ENCODE data around the gene CD1E. TPM values are rescaled to one million over a fixed set of nuclear protein-coding genes. Genes with fewer than 3 reads are reported as not detected.

The CD1E gene
- total RNA-seq, 1 experiment from 2014 or later, result not detected

- Mint-ChIP-seq H3K4me3 (ENCODE audit: unreplicated experiment) (no peak overlapping the region), H3K36me3 (ENCODE audit: insufficient read depth, unreplicated experiment) (no peaks in the 10 kb centered on the region), H3K4me1 (ENCODE audit: insufficient read depth, unreplicated experiment) (no peaks in the 10 kb centered on the region), H3K27ac (ENCODE audit: low read depth, unreplicated experiment) (no peak overlapping the region), H3K9me3 (ENCODE audit: unreplicated experiment) (no peaks in the 10 kb centered on the region), H3K27me3 (ENCODE audit: insufficient read depth, unreplicated experiment) (peaks cover 47% of the 10 kb centered on the region)
- intact Hi-C loops (cut with micrococcal nuclease), result no loop called here
- no TSS peak for BruUV-seq (replicated peaks)
- DNase-seq (ENCODE audit: unreplicated experiment), result no peak
- POLR2A ChIA-PET, result no interaction called here
- TF ChIP-seq CTCF (IDR thresholded peaks at IDR 0.05; ENCODE audit: unreplicated experiment), result no peak
- CTCF ChIA-PET, result interaction anchor here (0.6 to 1.8 kb wide), 4 partner anchors 9 to 898 kb away, joined by 3 to 5 read pairs (median 4); no protein-coding TSS in a partner anchor
Observed at GRCh38 chr1:158354255-158354654, 561 bp downstream of the CD1E start.

- no peak for TF ChIP-seq CTCF (IDR thresholded peaks at IDR 0.05; ENCODE audit: unreplicated experiment)
- intact Hi-C loops (cut with micrococcal nuclease), result no loop called here
- BruUV-seq (replicated peaks), result no TSS peak
- DNase-seq (ENCODE audit: unreplicated experiment), result no peak
- ChIA-PET POLR2A (no interaction called here), CTCF (no interaction called here)
- no peaks in the 10 kb centered on the region for H3K4me1 Mint-ChIP-seq (ENCODE audit: insufficient read depth, unreplicated experiment)
- peaks cover 47% of the 10 kb centered on the region for H3K27me3 Mint-ChIP-seq (ENCODE audit: insufficient read depth, unreplicated experiment)
- H3K9me3 Mint-ChIP-seq (ENCODE audit: unreplicated experiment), result no peaks in the 10 kb centered on the region
- no peak overlapping the region for H3K27ac Mint-ChIP-seq (ENCODE audit: low read depth, unreplicated experiment)
- H3K36me3 Mint-ChIP-seq (ENCODE audit: insufficient read depth, unreplicated experiment), result no peaks in the 10 kb centered on the region
- no peak overlapping the region for H3K4me3 Mint-ChIP-seq (ENCODE audit: unreplicated experiment)
Observed at GRCh38 chr1:158355773-158356285, 2.1 kb downstream of the CD1E start.

- no peak overlapping the region for H3K4me3 Mint-ChIP-seq (ENCODE audit: unreplicated experiment)
- ChIA-PET POLR2A (interaction anchor here (0.6 kb wide), 1 partner anchor 146 kb away, joined by 3 read pairs; no protein-coding TSS in a partner anchor), CTCF (no interaction called here)
- H3K27ac Mint-ChIP-seq (ENCODE audit: low read depth, unreplicated experiment), result no peak overlapping the region
- H3K4me1 Mint-ChIP-seq (ENCODE audit: insufficient read depth, unreplicated experiment), result no peaks in the 10 kb centered on the region
- no peaks in the 10 kb centered on the region for H3K36me3 Mint-ChIP-seq (ENCODE audit: insufficient read depth, unreplicated experiment)
- no TSS peak for BruUV-seq (replicated peaks)
- intact Hi-C loops (cut with micrococcal nuclease), result no loop called here
- H3K9me3 Mint-ChIP-seq (ENCODE audit: unreplicated experiment), result no peaks in the 10 kb centered on the region
- DNase-seq (ENCODE audit: unreplicated experiment), result no peak
- H3K27me3 Mint-ChIP-seq (ENCODE audit: insufficient read depth, unreplicated experiment), result peaks cover 47% of the 10 kb centered on the region
- TF ChIP-seq CTCF (IDR thresholded peaks at IDR 0.05; ENCODE audit: unreplicated experiment), result no peak
Observed at GRCh38 chr1:158356616-158357015, 2.9 kb downstream of the CD1E start.

- Mint-ChIP-seq H3K4me1 (ENCODE audit: insufficient read depth, unreplicated experiment) (no peaks in the 10 kb centered on the region), H3K9me3 (ENCODE audit: unreplicated experiment) (no peaks in the 10 kb centered on the region), H3K27me3 (ENCODE audit: insufficient read depth, unreplicated experiment) (peaks cover 47% of the 10 kb centered on the region), H3K36me3 (ENCODE audit: insufficient read depth, unreplicated experiment) (no peaks in the 10 kb centered on the region), H3K4me3 (ENCODE audit: unreplicated experiment) (no peak overlapping the region), H3K27ac (ENCODE audit: low read depth, unreplicated experiment) (no peak overlapping the region)
- POLR2A ChIA-PET, result no interaction called here
- CTCF ChIA-PET, result no interaction called here
- no TSS peak for BruUV-seq (replicated peaks)
- no peak for DNase-seq (ENCODE audit: unreplicated experiment)
- TF ChIP-seq CTCF (IDR thresholded peaks at IDR 0.05; ENCODE audit: unreplicated experiment), result no peak
- intact Hi-C loops (cut with micrococcal nuclease), result no loop called here
Observed at GRCh38 chr1:158357441-158357840, 3.7 kb downstream of the CD1E start.
